Mononuclear cell (primary cell): ENCODE data around the gene RSU1. TPM values are rescaled to one million over a fixed set of nuclear protein-coding genes. Genes with fewer than 3 reads are reported as not detected.
"Not testable (repeated sequence)": the region's sequence is repeated elsewhere in the genome, so short reads cannot be mapped to it uniquely, and the experiment has no call there.

Experiments
- H3K27me3 ChIP-seq: 2 replicates; pipeline ENCODE4 v1.6.0; 2011; ENCODE audit warnings: low read length, control low read depth; ENCODE audit not compliant: insufficient read depth
- H3K4me1 ChIP-seq: 2 replicates; pipeline ENCODE4 v1.5.1; 2011; ENCODE audit warnings: mild to moderate bottlenecking, low read length, control low read depth; ENCODE audit not compliant: insufficient read depth
- H3K4me3 ChIP-seq: 2 replicates; pipeline ENCODE4 v1.5.1; 2011; ENCODE audit warnings: mild to moderate bottlenecking, low read length, moderate library complexity
- H3K9me3 ChIP-seq: 2 replicates; pipeline ENCODE4 v1.5.1; 2011; ENCODE audit warnings: low read depth, mild to moderate bottlenecking, control low read depth, low read length
- total RNA-seq: library from RNA; depleted of rRNA; stranded (reverse); fragments of >200 nt; gene quantifications from one replicate; pipeline ENCODE4 v1.2.3, GENCODE V29; 2012

Gene RSU1
- total RNA-seq, 1 donor: 80.0 TPM

GRCh38 chr10:16835228-16835627, 18.0 kb upstream of the RSU1 start:
- Histone ChIP-seq H3K4me3 (no peak overlapping the region), H3K4me1 (no peaks in the 10 kb centered on the region), H3K27me3 (no peaks in the 10 kb centered on the region), H3K9me3 (no peaks in the 10 kb centered on the region)

GRCh38 chr10:16832351-16833080, 15.3 kb upstream of the RSU1 start:
- Histone ChIP-seq H3K4me3 (no peak overlapping the region), H3K4me1 (no peaks in the 10 kb centered on the region), H3K9me3 (no peaks in the 10 kb centered on the region), H3K27me3 (no peaks in the 10 kb centered on the region)

GRCh38 chr10:16828701-16829175, 11.5 kb upstream of the RSU1 start:
- no peaks in the 10 kb centered on the region for H3K27me3 ChIP-seq
- H3K4me3 ChIP-seq: no peak overlapping the region
- no peaks in the 10 kb centered on the region for H3K9me3 ChIP-seq
- H3K4me1 ChIP-seq: no peaks in the 10 kb centered on the region

GRCh38 chr10:16828114-16828568, 10.9 kb upstream of the RSU1 start:
- H3K4me3 ChIP-seq: no peak overlapping the region

GRCh38 chr10:16827474-16827873, 10.2 kb upstream of the RSU1 start:
- H3K27me3 ChIP-seq, H3K9me3 ChIP-seq: not testable (repeated sequence)

More at GRCh38 chr10:16828114-16828568, 10.9 kb upstream of the RSU1 start:
- Histone ChIP-seq H3K9me3 (no peaks in the 10 kb centered on the region), H3K4me1 (no peaks in the 10 kb centered on the region), H3K27me3 (no peaks in the 10 kb centered on the region)

GRCh38 chr10:16822726-16823360, 5.6 kb upstream of the RSU1 start:
- H3K4me1 ChIP-seq: peaks cover 18% of the 10 kb centered on the region
- no peaks in the 10 kb centered on the region for H3K27me3 ChIP-seq
- no peak overlapping the region for H3K4me3 ChIP-seq
- peaks cover 8% of the 10 kb centered on the region for H3K9me3 ChIP-seq

More at GRCh38 chr10:16827474-16827873, 10.2 kb upstream of the RSU1 start:
- H3K4me3 ChIP-seq, H3K4me1 ChIP-seq: not testable (repeated sequence)

- peaks cover 8% of the 10 kb centered on the region for H3K9me3 ChIP-seq
- H3K4me3 ChIP-seq: no peak overlapping the region
- peaks cover 19% of the 10 kb centered on the region for H3K4me1 ChIP-seq
- H3K27me3 ChIP-seq: no peaks in the 10 kb centered on the region
Observed at GRCh38 chr10:16822027-16822426, 4.8 kb upstream of the RSU1 start.

GRCh38 chr10:16820421-16820820, 3.2 kb upstream of the RSU1 start:
- Histone ChIP-seq H3K27me3 (no peaks in the 10 kb centered on the region), H3K4me1 (peaks cover 34% of the 10 kb centered on the region), H3K4me3 (no peak overlapping the region), H3K9me3 (peaks cover 8% of the 10 kb centered on the region)

- H3K27me3 ChIP-seq: no peaks in the 10 kb centered on the region
- H3K4me3 ChIP-seq: no peak overlapping the region
- H3K4me1 ChIP-seq: peaks cover 37% of the 10 kb centered on the region
- H3K9me3 ChIP-seq: peaks cover 8% of the 10 kb centered on the region
Observed at GRCh38 chr10:16820018-16820417, 2.8 kb upstream of the RSU1 start.

- H3K4me1 ChIP-seq: peaks cover 43% of the 10 kb centered on the region
- H3K27me3 ChIP-seq: no peaks in the 10 kb centered on the region
- H3K9me3 ChIP-seq: peaks cover 8% of the 10 kb centered on the region
- no peak overlapping the region for H3K4me3 ChIP-seq
Observed at GRCh38 chr10:16819436-16819835, 2.2 kb upstream of the RSU1 start.

- Histone ChIP-seq H3K4me1 (peaks cover 44% of the 10 kb centered on the region), H3K4me3 (no peak overlapping the region), H3K27me3 (no peaks in the 10 kb centered on the region), H3K9me3 (peaks cover 8% of the 10 kb centered on the region)
Observed at GRCh38 chr10:16819026-16819425, 1.8 kb upstream of the RSU1 start.

GRCh38 chr10:16816830-16817124, 447 bp downstream of the RSU1 start:
- H3K4me3 ChIP-seq: peak overlapping the region; percentile 47
- no peaks in the 10 kb centered on the region for H3K27me3 ChIP-seq
- H3K4me1 ChIP-seq: peaks cover 44% of the 10 kb centered on the region
- no peaks in the 10 kb centered on the region for H3K9me3 ChIP-seq

- Histone ChIP-seq H3K27me3 (no peaks in the 10 kb centered on the region), H3K9me3 (no peaks in the 10 kb centered on the region), H3K4me3 (no peak overlapping the region), H3K4me1 (peaks cover 44% of the 10 kb centered on the region)
Observed at GRCh38 chr10:16816171-16816570, 1.1 kb downstream of the RSU1 start.

- Histone ChIP-seq H3K27me3 (no peaks in the 10 kb centered on the region), H3K9me3 (no peaks in the 10 kb centered on the region), H3K4me1 (peaks cover 35% of the 10 kb centered on the region), H3K4me3 (no peak overlapping the region)
Observed at GRCh38 chr10:16814012-16814411, 3.2 kb downstream of the RSU1 start.

- no peaks in the 10 kb centered on the region for H3K27me3 ChIP-seq
- H3K9me3 ChIP-seq: no peaks in the 10 kb centered on the region
Observed at GRCh38 chr10:16812676-16813075, 4.5 kb downstream of the RSU1 start.

GRCh38 chr10:16811765-16812164, 5.5 kb downstream of the RSU1 start:
- no peak overlapping the region for H3K4me3 ChIP-seq
- no peaks in the 10 kb centered on the region for H3K9me3 ChIP-seq
- no peaks in the 10 kb centered on the region for H3K27me3 ChIP-seq
- peaks cover 23% of the 10 kb centered on the region for H3K4me1 ChIP-seq

More at GRCh38 chr10:16812676-16813075, 4.5 kb downstream of the RSU1 start:
- H3K4me3 ChIP-seq: no peak overlapping the region
- peaks cover 25% of the 10 kb centered on the region for H3K4me1 ChIP-seq
